AG04449 (cell line): ENCODE measurements around the gene MBOAT1.
"Not testable (repeated sequence)": the region's sequence is repeated elsewhere in the genome, so short reads cannot be mapped to it uniquely, and the experiment has no call there.

ENCODE experiments used
- CTCF ChIA-PET: fragments of 350-600 bp; formaldehyde crosslinking; extraction: SDS; loops from one replicate; lab custom pipeline; 2021; ENCODE audit warnings: antibody characterized with exemption; lab: Yijun Ruan, JAX
- POLR2A ChIA-PET: fragments of 400-600, 350-600 bp; formaldehyde crosslinking; extraction: SDS; loops from one replicate; lab custom pipeline; 2020; ENCODE audit warnings: antibody characterized with exemption, inconsistent platforms; lab: Yijun Ruan, JAX
- DNase-seq: peaks from one replicate; pipeline ENCODE4 v3.0.0-alpha.2; 2010; ENCODE audit warnings: low read depth, low spot score
- H3K4me3 ChIP-seq: 2 replicates; pipeline ENCODE4 v1.5.1; 2011; ENCODE audit warnings: low read depth, mild to moderate bottlenecking, control low read depth, low read length
- CTCF ChIP-seq: IDR thresholded peaks from one replicate; pipeline ENCODE4 v1.5.1; 2011; ENCODE audit warnings: mild to moderate bottlenecking, moderate library complexity, low read length, control low read depth, inconsistent platforms; ENCODE audit not compliant: insufficient read depth; ENCODE audit errors: missing control alignments

MBOAT1 gene

GRCh38 chr6:20183706-20184105 lies 28.6 kb downstream of the MBOAT1 start:
- TF ChIP-seq CTCF = no peak
- CTCF ChIA-PET = no interaction called here
- POLR2A ChIA-PET = no interaction called here
- no peak for DNase-seq
- H3K4me3 ChIP-seq = no peak overlapping the region

- ChIA-PET POLR2A (no interaction called here), CTCF (interaction anchor here (0.6 kb wide), 1 partner anchor 18 kb away, joined by 3 read pairs; no protein-coding TSS in a partner anchor)
- H3K4me3 ChIP-seq = no peak overlapping the region
- no peak for DNase-seq
- TF ChIP-seq CTCF = no peak
Observed at GRCh38 chr6:20182926-20183521, 29.2 kb downstream of the MBOAT1 start.

GRCh38 chr6:20182069-20182468 lies 30.2 kb downstream of the MBOAT1 start:
- ChIA-PET POLR2A (no interaction called here), CTCF (no interaction called here)
- TF ChIP-seq CTCF = no peak
- H3K4me3 ChIP-seq = no peak overlapping the region
- DNase-seq = no peak

GRCh38 chr6:20180935-20181334 lies 31.3 kb downstream of the MBOAT1 start:
- POLR2A ChIA-PET = no interaction called here
- CTCF ChIA-PET = no interaction called here
- no peak for TF ChIP-seq CTCF
- DNase-seq = no peak
- no peak overlapping the region for H3K4me3 ChIP-seq

- H3K4me3 ChIP-seq, DNase-seq, POLR2A ChIA-PET: not testable (repeated sequence)
- CTCF ChIA-PET = interaction anchor here (1.0 kb wide), 1 partner anchor 13 kb away, joined by 3 read pairs; no protein-coding TSS in a partner anchor
Observed at GRCh38 chr6:20179287-20180045, 32.8 kb downstream of the MBOAT1 start.

GRCh38 chr6:20178327-20178726 lies 33.9 kb downstream of the MBOAT1 start:
- ChIA-PET POLR2A (no interaction called here), CTCF (interaction anchor here (1.0 kb wide), 1 partner anchor 14 kb away, joined by 3 read pairs; no protein-coding TSS in a partner anchor)
- H3K4me3 ChIP-seq = no peak overlapping the region
- DNase-seq = no peak
- no peak for TF ChIP-seq CTCF
